ENCODE measurements around the gene ADH1B.
"Not testable (repeated sequence)": the region's sequence is repeated elsewhere in the genome, so short reads cannot be mapped to it uniquely, and the experiment has no call there.

Gene ADH1B

DNA sequence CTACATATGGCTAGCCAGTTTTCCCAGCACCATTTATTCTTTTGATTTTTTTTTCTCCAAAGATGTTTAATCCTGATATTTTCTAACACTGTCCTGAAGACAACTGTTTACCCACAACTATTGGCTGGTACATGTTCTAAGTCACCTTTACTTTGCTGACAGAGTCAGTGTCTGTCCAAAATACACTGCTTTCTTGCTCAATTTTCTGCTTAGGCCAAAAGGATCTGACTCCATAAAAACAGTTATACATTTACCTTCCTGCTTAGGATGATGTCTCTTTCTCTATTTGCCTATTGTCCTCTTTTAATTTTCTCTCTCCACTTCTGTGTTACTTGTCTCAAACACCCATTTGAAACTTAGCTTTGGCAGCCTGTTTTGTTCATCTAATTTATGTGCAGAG lies 28.1 kb upstream of the ADH1B start (continued):
- no peak for TF ChIP-seq ZNF175 (tag by site-specific recombination; IDR thresholded peaks at IDR 0.05)

DNA sequence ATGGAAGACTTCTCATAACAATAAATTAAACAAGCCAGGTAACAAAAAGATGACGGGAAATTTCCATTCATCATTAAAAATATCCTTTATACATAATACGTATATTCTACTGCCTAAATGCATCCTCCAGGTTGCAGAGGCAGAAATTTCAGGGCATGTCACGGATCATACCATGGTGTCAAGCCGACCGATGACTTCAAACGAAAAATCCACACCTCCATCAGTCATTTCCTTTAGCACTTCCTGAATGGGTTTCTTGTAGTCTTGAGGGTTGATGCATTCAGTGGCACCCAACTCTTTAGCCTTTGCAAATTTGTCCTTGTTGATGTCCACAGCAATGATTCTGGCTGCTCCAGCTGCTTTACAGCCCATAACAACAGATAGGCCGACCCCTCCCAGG lies 21.4 kb upstream of the ADH1B start:
- H3K27ac ChIP-seq (ENCODE audit: extremely low read depth, low read depth, low read length); H3K9me3 ChIP-seq (ENCODE audit: control insufficient read depth, insufficient read depth, low read depth, low read length); CTCF ChIA-PET; H3K4me1 ChIP-seq (ENCODE audit: control insufficient read depth, insufficient read depth, low read length); H3K36me3 ChIP-seq (ENCODE audit: control insufficient read depth in 2 of 2, insufficient read depth in 1 of 2, low read length in 2 of 2); H3K4me3 ChIP-seq (ENCODE audit: low read depth, low read length); POLR2A ChIA-PET: not testable (repeated sequence)

DNA sequence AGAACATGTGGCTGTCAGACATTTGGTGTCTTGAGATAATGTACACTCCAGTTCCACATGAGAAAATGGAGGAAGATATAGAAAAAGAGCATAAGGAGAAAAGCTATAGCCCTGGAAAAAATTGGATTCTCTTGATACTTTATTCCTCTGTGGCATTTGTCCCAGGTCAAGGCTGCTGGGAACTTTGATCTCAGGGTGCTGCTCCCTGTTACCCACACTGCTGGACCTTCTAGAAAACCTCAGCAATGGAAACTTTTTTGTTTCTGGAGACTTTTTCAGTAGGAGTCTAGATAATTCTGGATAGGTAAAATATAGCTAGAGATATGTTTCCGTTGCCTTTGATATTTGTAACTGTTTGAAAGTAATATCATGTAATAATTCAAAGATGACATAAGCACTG lies 20.2 kb upstream of the ADH1B start:
- TF ChIP-seq ZNF670 (tag by site-specific recombination; IDR thresholded peaks at IDR 0.05; ENCODE audit: low read depth) (no peak), ZNF169 (tag by site-specific recombination; IDR thresholded peaks at IDR 0.05) (no peak), KLF1 (tag by site-specific recombination; IDR thresholded peaks at IDR 0.05) (no peak), ZNF621 (tag by site-specific recombination; IDR thresholded peaks at IDR 0.05) (no peak), ZNF394 (tag by site-specific recombination; IDR thresholded peaks at IDR 0.05; ENCODE audit: borderline replicate concordance) (no peak), YY1 (tag by site-specific recombination; IDR thresholded peaks at IDR 0.05) (no peak), ZNF571 (tag by site-specific recombination; IDR thresholded peaks at IDR 0.05) (no peak), HOXC10 (CRISPR knock-in tag; IDR thresholded peaks at IDR 0.05) (no peak), ZNF138 (tag by site-specific recombination; IDR thresholded peaks at IDR 0.05; ENCODE audit: borderline replicate concordance) (no peak), ZEB2 (tag by site-specific recombination; IDR thresholded peaks at IDR 0.05) (no peak), HOXD13 (CRISPR knock-in tag; IDR thresholded peaks at IDR 0.05; ENCODE audit: borderline replicate concordance) (no peak), ZNF785 (tag by site-specific recombination; IDR thresholded peaks at IDR 0.05) (no peak), ZFP41 (tag by site-specific recombination; IDR thresholded peaks at IDR 0.05; ENCODE audit: borderline replicate concordance) (no peak)
- TF ChIP-seq, protein P1, sequence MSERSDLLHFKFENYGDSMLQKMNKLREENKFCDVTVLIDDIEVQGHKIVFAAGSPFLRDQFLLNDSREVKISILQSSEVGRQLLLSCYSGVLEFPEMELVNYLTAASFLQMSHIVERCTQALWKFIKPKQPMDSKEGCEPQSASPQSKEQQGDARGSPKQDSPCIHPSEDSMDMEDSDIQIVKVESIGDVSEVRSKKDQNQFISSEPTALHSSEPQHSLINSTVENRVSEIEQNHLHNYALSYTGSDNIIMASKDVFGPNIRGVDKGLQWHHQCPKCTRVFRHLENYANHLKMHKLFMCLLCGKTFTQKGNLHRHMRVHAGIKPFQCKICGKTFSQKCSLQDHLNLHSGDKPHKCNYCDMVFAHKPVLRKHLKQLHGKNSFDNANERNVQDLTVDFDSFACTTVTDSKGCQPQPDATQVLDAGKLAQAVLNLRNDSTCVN (tag by site-specific recombination; optimal IDR thresholded peaks at IDR 0.05): no peak
- TF ChIP-seq, protein P2, sequence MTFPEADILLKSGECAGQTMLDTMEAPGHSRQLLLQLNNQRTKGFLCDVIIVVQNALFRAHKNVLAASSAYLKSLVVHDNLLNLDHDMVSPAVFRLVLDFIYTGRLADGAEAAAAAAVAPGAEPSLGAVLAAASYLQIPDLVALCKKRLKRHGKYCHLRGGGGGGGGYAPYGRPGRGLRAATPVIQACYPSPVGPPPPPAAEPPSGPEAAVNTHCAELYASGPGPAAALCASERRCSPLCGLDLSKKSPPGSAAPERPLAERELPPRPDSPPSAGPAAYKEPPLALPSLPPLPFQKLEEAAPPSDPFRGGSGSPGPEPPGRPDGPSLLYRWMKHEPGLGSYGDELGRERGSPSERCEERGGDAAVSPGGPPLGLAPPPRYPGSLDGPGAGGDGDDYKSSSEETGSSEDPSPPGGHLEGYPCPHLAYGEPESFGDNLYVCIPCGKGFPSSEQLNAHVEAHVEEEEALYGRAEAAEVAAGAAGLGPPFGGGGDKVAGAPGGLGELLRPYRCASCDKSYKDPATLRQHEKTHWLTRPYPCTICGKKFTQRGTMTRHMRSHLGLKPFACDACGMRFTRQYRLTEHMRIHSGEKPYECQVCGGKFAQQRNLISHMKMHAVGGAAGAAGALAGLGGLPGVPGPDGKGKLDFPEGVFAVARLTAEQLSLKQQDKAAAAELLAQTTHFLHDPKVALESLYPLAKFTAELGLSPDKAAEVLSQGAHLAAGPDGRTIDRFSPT (tag by site-specific recombination; IDR thresholded peaks at IDR 0.05): no peak
- Histone ChIP-seq H3K4me3 (ENCODE audit: low read depth, low read length) (no peak overlapping the region), H3K9me3 (ENCODE audit: control insufficient read depth, insufficient read depth, low read depth, low read length) (no peaks in the 10 kb centered on the region), H3K27ac (ENCODE audit: extremely low read depth, low read depth, low read length) (no peak overlapping the region), H3K36me3 (ENCODE audit: control insufficient read depth in 2 of 2, insufficient read depth in 1 of 2, low read length in 2 of 2) (no peaks in the 10 kb centered on the region), H3K4me1 (ENCODE audit: control insufficient read depth, insufficient read depth, low read length) (no peaks in the 10 kb centered on the region)
- POLR2A ChIA-PET: no interaction called here
- CTCF ChIA-PET: interaction anchor here (0.5 to 0.8 kb wide), 2 partner anchors 26 to 88 kb away, joined by 3 to 4 read pairs; no protein-coding TSS in a partner anchor

DNA sequence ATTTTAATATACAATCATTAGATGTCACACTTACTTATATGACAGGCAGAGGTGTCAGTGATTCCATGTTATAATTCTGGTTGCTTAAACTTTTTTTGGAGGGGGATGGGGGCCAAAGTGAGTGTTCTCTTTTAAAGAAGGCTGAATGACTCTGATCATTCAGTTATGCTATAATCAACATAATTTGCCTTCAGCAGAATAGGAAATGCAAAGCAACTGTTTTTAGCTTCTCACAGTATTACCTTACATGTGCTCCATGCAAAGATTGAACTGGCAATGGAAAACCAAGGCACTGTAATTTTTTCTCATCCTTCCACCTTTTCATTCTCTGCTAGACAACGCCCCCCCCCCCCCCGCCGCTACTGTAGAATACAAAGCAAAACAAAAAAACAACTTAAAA lies 18.0 kb upstream of the ADH1B start:
- CTCF ChIA-PET: no interaction called here

More for the DNA sequence above, 18.0 kb upstream of the ADH1B start:
- H3K4me1 ChIP-seq (ENCODE audit: control insufficient read depth, insufficient read depth, low read length): no peaks in the 10 kb centered on the region
- H3K9me3 ChIP-seq (ENCODE audit: control insufficient read depth, insufficient read depth, low read depth, low read length): no peaks in the 10 kb centered on the region
- H3K36me3 ChIP-seq (ENCODE audit: control insufficient read depth in 2 of 2, insufficient read depth in 1 of 2, low read length in 2 of 2): no peaks in the 10 kb centered on the region
- TF ChIP-seq ZNF747 (tag by site-specific recombination; IDR thresholded peaks at IDR 0.05) (no peak), ZNF211 (tag by site-specific recombination; IDR thresholded peaks at IDR 0.05; ENCODE audit: low read depth) (no peak), ZNF132 (tag by site-specific recombination; IDR thresholded peaks at IDR 0.05; ENCODE audit: borderline replicate concordance) (no peak), ZNF10 (tag by site-specific recombination; IDR thresholded peaks at IDR 0.05) (no peak), ZSCAN23 (tag by site-specific recombination; IDR thresholded peaks at IDR 0.05) (no peak), ZNF121 (tag by site-specific recombination; IDR thresholded peaks at IDR 0.05) (no peak), ZNF660 (tag by site-specific recombination; IDR thresholded peaks at IDR 0.05) (no peak), ZNF324 (tag by site-specific recombination; IDR thresholded peaks at IDR 0.05) (no peak), ZNF624 (tag by site-specific recombination; IDR thresholded peaks at IDR 0.05) (no peak), ZNF707 (tag by site-specific recombination; IDR thresholded peaks at IDR 0.05) (no peak), REPIN1 (tag by site-specific recombination; IDR thresholded peaks at IDR 0.05; ENCODE audit: low read depth) (no peak), ZNF623 (tag by site-specific recombination; IDR thresholded peaks at IDR 0.05) (no peak), ZNF830 (tag by site-specific recombination; IDR thresholded peaks at IDR 0.05; ENCODE audit: low read depth) (no peak)
- no peak overlapping the region for H3K27ac ChIP-seq (ENCODE audit: extremely low read depth, low read depth, low read length)
- POLR2A ChIA-PET: no interaction called here
- H3K4me3 ChIP-seq (ENCODE audit: low read depth, low read length): no peak overlapping the region
